ENCODE measurements around the gene CHRND.

GRCh38 chr2:232501331-232501771, 24.6 kb upstream of the CHRND start:
- TF ChIP-seq POLR2A (IDR thresholded peaks at IDR 0.05; ENCODE audit: low read depth, low read length) (no peak), USF2 (IDR thresholded peaks at IDR 0.05; ENCODE audit: low read depth, low read length) (no peak), CTCF (conservative IDR thresholded peaks at IDR 0.05; ENCODE audit: low read depth, low read length) (no peak), RAD21 (IDR thresholded peaks at IDR 0.05; ENCODE audit: low read length) (no peak), MXI1 (IDR thresholded peaks at IDR 0.05; ENCODE audit: borderline replicate concordance, low read depth, low read length) (no peak), BHLHE40 (IDR thresholded peaks at IDR 0.05; ENCODE audit: low read depth, low read length) (no peak), NFE2L2 (IDR thresholded peaks at IDR 0.05; ENCODE audit: low read depth, low read length) (no peak), FOS (IDR thresholded peaks at IDR 0.05; ENCODE audit: low read depth, low read length) (no peak), RCOR1 (IDR thresholded peaks at IDR 0.05; ENCODE audit: insufficient replicate concordance, low read length) (no peak), SMC3 (IDR thresholded peaks at IDR 0.05; ENCODE audit: low read depth, low read length) (no peak), RFX5 (IDR thresholded peaks at IDR 0.05; ENCODE audit: low read depth, low read length) (no peak), MAZ (IDR thresholded peaks at IDR 0.05; ENCODE audit: borderline replicate concordance, low read depth, low read length) (no peak), MAFK (IDR thresholded peaks at IDR 0.05; ENCODE audit: low read depth, low read length) (no peak)
- TF ChIP-seq, protein P1, sequence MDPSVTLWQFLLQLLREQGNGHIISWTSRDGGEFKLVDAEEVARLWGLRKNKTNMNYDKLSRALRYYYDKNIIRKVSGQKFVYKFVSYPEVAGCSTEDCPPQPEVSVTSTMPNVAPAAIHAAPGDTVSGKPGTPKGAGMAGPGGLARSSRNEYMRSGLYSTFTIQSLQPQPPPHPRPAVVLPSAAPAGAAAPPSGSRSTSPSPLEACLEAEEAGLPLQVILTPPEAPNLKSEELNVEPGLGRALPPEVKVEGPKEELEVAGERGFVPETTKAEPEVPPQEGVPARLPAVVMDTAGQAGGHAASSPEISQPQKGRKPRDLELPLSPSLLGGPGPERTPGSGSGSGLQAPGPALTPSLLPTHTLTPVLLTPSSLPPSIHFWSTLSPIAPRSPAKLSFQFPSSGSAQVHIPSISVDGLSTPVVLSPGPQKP (IDR thresholded peaks at IDR 0.05; ENCODE audit: borderline replicate concordance, low read depth, low read length) = no peak
